IMR-90 (cell line): ENCODE data around the gene TMEM145. TPM values are rescaled to one million over a fixed set of nuclear protein-coding genes. Genes with fewer than 3 reads are reported as not detected.

ENCODE experiments used
- ATAC-seq: fragments of 200-7000 bp; cut with Tn5 transposase; 2 replicates; pipeline ENCODE4 v1.9.1; 2020; ENCODE audit warnings: low read depth, mild to moderate bottlenecking, moderate library complexity
- BruUV-seq: library from RNA; stranded (reverse); fragments of 400-500 nt; replicated peaks from 2 replicates; lab custom pipeline; 2021; lab: Mats Ljungman, UMichigan
- CTCF ChIA-PET: fragments of 300-600 bp; formaldehyde crosslinking; extraction: SDS; loops from one replicate; lab custom pipeline; 2021; ENCODE audit warnings: antibody characterized with exemption; lab: Yijun Ruan, JAX
- POLR2A ChIA-PET: fragments of 300-600 bp; sonication (Branson Sonifier 250); formaldehyde crosslinking; loops from one replicate; lab custom pipeline; 2022; ENCODE audit warnings: antibody characterized with exemption; ENCODE audit not compliant: unreplicated experiment; lab: Charles Lee
- DNase-seq: peaks from one replicate; pipeline ENCODE4 v3.0.0; 2013
- H2AFZ ChIP-seq: replicated peaks from 2 replicates; pipeline ENCODE3; 2013; ENCODE audit warnings: low read length, mild to moderate bottlenecking; ENCODE audit not compliant: poor library complexity
- H2AK5ac ChIP-seq: 2 replicates; pipeline ENCODE4 v1.6.1; 2013; ENCODE audit warnings: low read depth, low read length, inconsistent platforms
- H2AK9ac ChIP-seq: replicated peaks from 2 replicates; pipeline ENCODE3; 2013; ENCODE audit warnings: mild to moderate bottlenecking, low read depth, low read length, moderate library complexity; ENCODE audit not compliant: poor library complexity
- H2BK120ac ChIP-seq: 2 replicates; pipeline ENCODE4 v1.6.1; 2013; ENCODE audit warnings: low read depth, low read length, inconsistent platforms
- H2BK15ac ChIP-seq: 3 replicates; pipeline ENCODE4 v1.6.1; 2013; ENCODE audit warnings: low read depth, low read length, inconsistent platforms
- H2BK20ac ChIP-seq: 2 replicates; pipeline ENCODE4 v1.6.1; 2013; ENCODE audit warnings: low read depth, mild to moderate bottlenecking, inconsistent platforms, low read length, moderate library complexity
- H2BK5ac ChIP-seq: 2 replicates; pipeline ENCODE4 v1.6.1; 2013; ENCODE audit warnings: mild to moderate bottlenecking, low read depth, low read length, inconsistent platforms; ENCODE audit not compliant: poor library complexity, severe bottlenecking
- H3K14ac ChIP-seq: replicated peaks from 2 replicates; pipeline ENCODE4 v1.6.1; 2013; ENCODE audit warnings: low read depth, low read length, inconsistent platforms
- H3K18ac ChIP-seq: 2 replicates; pipeline ENCODE4 v1.6.1; 2013; ENCODE audit warnings: low read depth, low read length, control low read depth
- H3K23ac ChIP-seq: 2 replicates; pipeline ENCODE4 v1.6.1; 2013; ENCODE audit warnings: low read depth, low read length, inconsistent platforms
- H3K27ac ChIP-seq: 2 replicates; pipeline ENCODE4 v1.5.1; 2013; ENCODE audit warnings: mild to moderate bottlenecking, control low read depth, low read length; ENCODE audit not compliant: insufficient read depth
- H3K27me3 ChIP-seq: 2 replicates; pipeline ENCODE4 v1.6.1; 2013; ENCODE audit warnings: low read length; ENCODE audit not compliant: control insufficient read depth, insufficient read depth
- H3K36me3 ChIP-seq: 2 replicates; pipeline ENCODE4 v1.6.1; 2013; ENCODE audit warnings: low read length, mixed read lengths; ENCODE audit not compliant: control insufficient read depth, insufficient read depth
- H3K4ac ChIP-seq: 2 replicates; pipeline ENCODE4 v1.6.1; 2013; ENCODE audit warnings: low read depth, low read length, inconsistent platforms
- H3K4me1 ChIP-seq: 2 replicates; pipeline ENCODE4 v1.6.1; 2013; ENCODE audit warnings: low read length, mixed read lengths; ENCODE audit not compliant: control insufficient read depth, insufficient read depth
- H3K4me2 ChIP-seq: 2 replicates; pipeline ENCODE4 v1.6.1; 2013; ENCODE audit warnings: low read depth, mild to moderate bottlenecking, control low read depth, low read length, moderate library complexity
- H3K4me3 ChIP-seq: 2 replicates; pipeline ENCODE4 v1.5.1; 2013; ENCODE audit warnings: low read depth, mild to moderate bottlenecking, control low read depth, low read length, moderate library complexity; ENCODE audit not compliant: insufficient read depth
- H3K56ac ChIP-seq: 2 replicates; pipeline ENCODE4 v1.6.1; 2013; ENCODE audit warnings: low read length, inconsistent platforms; ENCODE audit not compliant: insufficient read depth; ENCODE audit errors: extremely low read depth
- H3K79me1 ChIP-seq, 2 experiments: 2 replicates each; pipeline ENCODE4 v1.6.1; 2013; ENCODE audit warnings: low read length in 2 of 2, inconsistent platforms in 1 of 2, low read depth in 1 of 2
- H3K9ac ChIP-seq: 2 replicates; pipeline ENCODE4 v1.6.1; 2013; ENCODE audit warnings: low read depth, low read length, control low read depth
- H3K9me1 ChIP-seq: 2 replicates; pipeline ENCODE4 v1.6.1; 2013; ENCODE audit warnings: low read length, inconsistent platforms; ENCODE audit not compliant: insufficient read depth
- H3K9me3 ChIP-seq: 2 replicates; pipeline ENCODE4 v1.6.1; 2013; ENCODE audit warnings: low read length; ENCODE audit not compliant: control insufficient read depth, insufficient read depth
- H4K20me1 ChIP-seq: 2 replicates; pipeline ENCODE4 v1.6.1; 2013; ENCODE audit warnings: low read length, inconsistent platforms; ENCODE audit not compliant: insufficient read depth
- H4K5ac ChIP-seq: 2 replicates; pipeline ENCODE4 v1.6.1; 2013; ENCODE audit warnings: mild to moderate bottlenecking, low read depth, low read length, control low read depth
- H4K8ac ChIP-seq, 2 experiments: 2 replicates each; pipeline ENCODE4 v1.6.1; 2013; ENCODE audit warnings: low read depth in 2 of 2, low read length in 2 of 2, control low read depth in 1 of 2, inconsistent platforms in 1 of 2
- H4K91ac ChIP-seq: 2 replicates; pipeline ENCODE4 v1.6.1; 2013; ENCODE audit warnings: low read depth, low read length, inconsistent platforms; ENCODE audit not compliant: insufficient read depth
- CHD1 ChIP-seq: IDR thresholded peaks from 2 replicates; pipeline ENCODE4 v1.6.1; 2012; ENCODE audit warnings: low read depth, low read length, improper control_type of control experiment
- CTCF ChIP-seq: conservative IDR thresholded peaks from 2 replicates; pipeline ENCODE4 v1.5.1; 2012; ENCODE audit warnings: mild to moderate bottlenecking, low read depth, low read length, improper control_type of control experiment
- FOS ChIP-seq: fragments of 150-350 bp; IDR thresholded peaks from 2 replicates; pipeline ENCODE4 v1.6.1; 2016; ENCODE audit warnings: low read depth, low read length
- MAFK ChIP-seq: IDR thresholded peaks from 2 replicates; pipeline ENCODE4 v1.6.1; 2012; ENCODE audit warnings: low read depth, low read length, improper control_type of control experiment
- MAZ ChIP-seq: IDR thresholded peaks from 2 replicates; pipeline ENCODE4 v1.6.1; 2012; ENCODE audit warnings: low read depth, mild to moderate bottlenecking, low read length, improper control_type of control experiment, moderate library complexity, borderline replicate concordance
- NFE2L2 ChIP-seq: fragments of 150-350 bp; IDR thresholded peaks from 2 replicates; pipeline ENCODE4 v1.6.1; 2016; ENCODE audit warnings: low read depth, mild to moderate bottlenecking, low read length
- RCOR1 ChIP-seq: IDR thresholded peaks from 2 replicates; pipeline ENCODE4 v1.6.1; 2012; ENCODE audit warnings: mild to moderate bottlenecking, low read length, improper control_type of control experiment; ENCODE audit not compliant: insufficient replicate concordance
- SMC3 ChIP-seq: fragments of 150-350 bp; IDR thresholded peaks from 2 replicates; pipeline ENCODE4 v1.6.1; 2016; ENCODE audit warnings: low read depth, mild to moderate bottlenecking, antibody characterized with exemption, low read length, moderate library complexity
- WGBS, 2 experiments: methylation state at CpG; one replicate each; pipeline versions ENCODE4 v1.1.5 to v1.1.7; 2013; ENCODE audit warnings: missing lambda C conversion rate in 2 of 2; ENCODE audit not compliant: insufficient read length in 1 of 2; ENCODE audit errors: extremely low coverage in 2 of 2; 5-methylcytosine and 5-hydroxymethylcytosine counted together
- dilution Hi-C: fragments of 300-500 bp; cut with HindIII; formaldehyde crosslinking; loops from one replicate; pipeline ENCODE4 v1.14.3; 2018; ENCODE audit warnings: low sequenced_read_pairs; ENCODE audit not compliant: unreplicated experiment
- in situ Hi-C: fragments of 300-500 bp; cut with MboI; formaldehyde crosslinking; loops from 3 replicates; pipeline ENCODE4 v1.14.3; 2019; ENCODE audit warnings: low sequenced_read_pairs, inconsistent platforms, mixed read lengths
- intact Hi-C: fragments of 100-400 bp; cut with micrococcal nuclease; formaldehyde crosslinking; loops from 2 replicates; pipeline ENCODE4 v1.10.0; 2022
- polyA plus RNA-seq, 3 experiments: library from polyadenylated mRNA; depleted of rRNA; stranded (reverse); fragments of >200 nt; gene quantifications; 2 replicates each; pipeline ENCODE4 v1.2.3, GENCODE V29; 2012; ENCODE audit warnings: low replicate concordance in 1 of 3
- total RNA-seq: library from RNA; depleted of rRNA; stranded (reverse); fragments of >200 nt; gene quantifications from 2 replicates; pipeline ENCODE4 v1.2.3, GENCODE V29; 2012

Gene TMEM145
- total and polyA plus RNA-seq, 2 of the 4 experiments (the other 2 are of a cell fraction), result under 0.01 to 0.41 TPM

DNA sequence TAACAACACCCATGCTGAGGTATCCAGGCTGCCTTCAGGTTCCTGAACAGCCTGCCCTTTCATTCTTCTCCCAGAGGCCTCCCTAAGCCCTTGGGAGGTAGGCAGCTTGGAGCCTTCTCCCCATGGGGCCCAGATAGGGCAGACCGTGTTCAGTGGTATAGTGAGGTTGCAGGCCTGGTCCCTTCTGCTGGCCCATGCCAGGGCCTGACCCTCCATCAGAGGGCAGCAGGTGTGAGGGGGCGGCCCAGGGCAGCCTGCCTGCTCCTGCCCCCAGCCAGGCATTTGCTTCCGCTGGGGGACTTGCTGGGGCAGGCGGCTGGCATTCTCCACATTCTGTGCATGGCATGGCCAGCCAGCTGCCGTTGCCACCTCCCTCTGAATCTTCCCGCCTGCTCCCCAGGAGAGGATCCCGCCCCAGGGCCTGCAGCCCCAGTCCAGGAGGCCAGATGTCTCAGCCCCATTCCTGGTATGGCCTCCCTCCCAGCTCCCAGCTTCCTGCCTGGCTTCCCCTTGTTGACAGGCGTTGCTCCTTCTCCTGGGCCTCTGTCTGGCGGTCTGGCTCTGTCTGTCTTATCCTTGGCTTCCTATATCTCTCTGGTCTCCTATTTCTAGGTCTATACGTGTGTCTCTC lies 35.2 kb upstream of the TMEM145 start (continued):
- no peak for TF ChIP-seq CHD1

DNA sequence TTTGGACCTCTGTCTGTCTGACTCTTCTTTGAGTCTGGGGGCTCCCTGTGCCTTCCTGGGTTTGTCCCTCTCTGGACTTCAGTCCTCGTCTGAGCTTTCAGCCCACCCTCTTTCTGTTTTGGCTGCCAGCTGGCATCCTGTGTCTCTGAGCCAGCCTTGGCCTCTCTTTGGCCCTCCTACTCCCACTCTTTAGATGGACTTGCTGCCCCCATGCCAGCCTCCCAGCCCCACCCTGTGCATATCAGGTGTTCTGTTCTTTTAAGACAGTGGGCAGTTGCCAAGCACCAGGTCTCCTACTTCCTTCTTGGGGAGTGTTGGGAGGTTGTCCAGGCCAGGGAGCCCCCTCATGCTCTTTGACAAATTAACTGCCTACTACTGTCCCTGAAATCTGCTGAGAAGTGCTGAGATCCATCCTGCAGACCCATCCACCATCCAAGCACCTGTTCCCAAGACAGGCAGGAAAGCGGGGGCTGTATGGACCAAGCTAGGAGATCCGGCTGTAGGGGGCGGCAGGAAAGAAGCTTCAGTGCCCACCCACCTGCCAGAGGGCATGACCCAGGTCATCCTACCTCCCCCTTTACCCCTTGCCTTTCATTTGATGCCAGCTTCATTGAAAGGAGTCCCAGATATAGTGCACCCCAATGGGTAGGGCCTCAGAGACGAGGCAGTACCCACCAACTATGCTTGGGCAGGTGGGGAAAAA lies 34.5 kb upstream of the TMEM145 start:
- Histone ChIP-seq H2BK20ac (no peak overlapping the region), H4K5ac (no peak overlapping the region), H2BK120ac (no peak overlapping the region), H3K9ac (no peak overlapping the region), H3K9me1 (peaks cover 17% of the 10 kb centered on the region), H3K56ac (no peak overlapping the region), H2AK9ac (no peak overlapping the region), H3K4ac (0 out of 2 replicates have a peak overlapping the region, but pooled peaks have one; percentile 13), H3K27ac (peak overlapping the region; percentile 15), H4K91ac (no peak overlapping the region), H4K8ac (no peak overlapping the region), H3K27me3 (no peaks in the 10 kb centered on the region), H2BK5ac (peak overlapping the region; percentile 5), H3K79me1 (peaks cover 38 to 84% of the 10 kb centered on the region in 2 experiments), H3K14ac (no peak overlapping the region), H3K4me1 (peaks cover 46% of the 10 kb centered on the region), H3K36me3 (peaks cover 23% of the 10 kb centered on the region), H2BK15ac (no peak overlapping the region), H3K4me2 (no peak overlapping the region), H3K18ac (no peak overlapping the region), H2AFZ (no peak overlapping the region), H4K20me1 (peaks cover 48% of the 10 kb centered on the region; the same call in 1 of the 2 replicates), H3K4me3 (no peak overlapping the region), H3K23ac (peak overlapping the region; percentile 58; the same call in 1 of the 2 replicates), H2AK5ac (peak overlapping the region; percentile 20; the same call in 1 of the 2 replicates), H3K9me3 (no peaks in the 10 kb centered on the region)
- ATAC-seq (no peak), DNase-seq (no peak)
- in situ Hi-C loops (no loop called here), intact Hi-C loops (loop anchor here (1.0 kb wide), 1 partner anchor 32 kb away; no protein-coding TSS in a partner anchor), dilution Hi-C loops (no loop called here)
- ChIA-PET POLR2A (no interaction called here), CTCF (interaction anchor here (0.8 to 3.6 kb wide), 4 partner anchors 9 to 35 kb away, joined by 3 to 29 read pairs (median 8); partner anchors contain the start of gene CIC)
- TF ChIP-seq NFE2L2, result no peak
- TF ChIP-seq SMC3, result no peak
- TF ChIP-seq MAFK, result no peak
- no peak for TF ChIP-seq FOS
- no peak for TF ChIP-seq MAZ
- TF ChIP-seq CTCF, result no peak
- TF ChIP-seq RCOR1, result no peak
- BruUV-seq, result no TSS peak
- WGBS, 2 experiments, result 20% methylated on average over 1 of the region's 5 CpGs; no CpG with 5 or more reads in 1 of the 2 experiments
